AG08395 (cell line): ENCODE measurements around the gene ARPP21.

Experiments used
- DNase-seq: peaks from one replicate; pipeline ENCODE4 v3.0.0; 2012; ENCODE audit warnings: mixed read lengths, low spot score

ARPP21 gene

GRCh38 chr3:35641920-35642527, 2.7 kb downstream of the ARPP21 start:
- no peak for DNase-seq

DNA sequence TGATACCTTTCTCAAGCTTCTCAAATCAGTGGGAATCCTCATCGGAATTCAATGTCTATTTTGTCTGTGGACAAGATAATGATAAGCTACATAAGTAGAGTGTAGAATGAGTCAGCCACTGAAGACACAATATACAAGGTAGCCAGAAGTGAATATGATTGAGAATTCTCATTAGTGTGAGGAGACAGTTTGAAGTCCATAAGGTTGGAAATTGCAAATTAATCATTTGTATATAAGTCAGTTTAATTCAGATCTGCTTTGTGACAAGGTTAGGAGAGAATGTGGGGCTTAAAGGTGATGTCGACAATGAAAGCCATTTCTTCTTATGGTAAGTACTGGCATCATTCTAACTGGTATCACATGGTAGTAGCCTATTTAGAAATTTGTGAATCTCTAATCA, 4.2 kb downstream of the ARPP21 start:
- no peak for DNase-seq

DNA sequence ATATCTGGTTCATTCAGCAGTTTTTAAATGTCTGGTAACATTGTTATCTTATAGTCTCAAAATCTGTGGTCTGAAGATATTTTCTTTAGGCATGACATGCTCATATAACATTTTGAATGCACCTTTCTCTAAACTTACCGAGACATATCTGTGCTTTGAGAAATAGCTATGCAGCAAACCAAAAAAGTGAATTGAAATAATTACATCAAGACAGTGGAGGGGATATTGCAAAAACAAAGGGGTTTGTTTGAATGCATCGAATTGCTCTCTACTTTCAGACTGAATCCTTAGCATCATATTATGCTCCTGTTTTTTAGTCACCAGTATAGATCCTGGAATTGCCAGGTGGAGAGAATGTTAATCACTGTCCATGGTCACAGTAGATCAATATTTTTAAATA, 5.1 kb downstream of the ARPP21 start:
- DNase-seq, result no peak

DNA sequence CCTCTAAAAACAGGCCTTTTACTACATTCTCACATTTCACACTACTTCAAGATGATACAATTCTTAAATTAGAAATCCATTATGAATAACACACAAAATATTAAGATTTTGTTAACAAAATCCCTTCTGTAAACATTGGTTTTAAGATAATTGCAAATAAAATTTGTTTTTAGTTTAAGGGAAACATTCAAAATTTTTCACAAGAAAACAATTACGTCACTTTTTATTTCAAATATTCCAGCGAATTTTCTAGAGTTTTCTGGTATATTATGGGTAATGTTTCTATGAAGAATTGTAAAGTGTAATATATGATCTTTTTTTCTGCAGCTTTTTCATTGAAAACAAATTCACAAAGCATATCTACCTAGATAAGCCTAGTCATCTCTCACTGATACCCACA, 5.9 kb downstream of the ARPP21 start:
- no peak for DNase-seq

GRCh38 chr3:35646081-35646480, 6.8 kb downstream of the ARPP21 start:
- DNase-seq, result no peak

GRCh38 chr3:35647461-35647860, 8.1 kb downstream of the ARPP21 start:
- no peak for DNase-seq

- no peak for DNase-seq
These were observed 9.0 kb downstream of the ARPP21 start for GRCh38 chr3:35648347-35648746.

GRCh38 chr3:35649405-35649804, 10.1 kb downstream of the ARPP21 start:
- no peak for DNase-seq

DNA sequence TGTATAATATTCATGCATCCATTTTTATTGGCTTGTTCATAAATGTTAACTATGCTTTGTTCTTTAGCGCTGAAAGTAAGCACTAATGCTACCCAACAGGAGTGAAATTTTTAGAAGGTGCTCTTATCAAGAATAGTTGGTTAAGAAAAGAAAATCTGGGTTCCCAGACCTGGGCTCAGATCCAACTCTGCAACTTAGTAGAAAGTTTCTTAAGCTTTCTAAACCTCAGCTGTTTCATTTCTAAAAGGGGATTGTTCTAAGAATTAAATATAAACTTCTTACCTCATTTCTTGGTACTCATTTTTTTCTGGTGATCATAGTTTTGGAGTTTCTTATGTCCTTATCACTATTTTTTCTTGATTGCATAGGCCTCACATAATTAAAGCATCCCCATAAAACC, 12.1 kb downstream of the ARPP21 start:
- no peak for DNase-seq

DNA sequence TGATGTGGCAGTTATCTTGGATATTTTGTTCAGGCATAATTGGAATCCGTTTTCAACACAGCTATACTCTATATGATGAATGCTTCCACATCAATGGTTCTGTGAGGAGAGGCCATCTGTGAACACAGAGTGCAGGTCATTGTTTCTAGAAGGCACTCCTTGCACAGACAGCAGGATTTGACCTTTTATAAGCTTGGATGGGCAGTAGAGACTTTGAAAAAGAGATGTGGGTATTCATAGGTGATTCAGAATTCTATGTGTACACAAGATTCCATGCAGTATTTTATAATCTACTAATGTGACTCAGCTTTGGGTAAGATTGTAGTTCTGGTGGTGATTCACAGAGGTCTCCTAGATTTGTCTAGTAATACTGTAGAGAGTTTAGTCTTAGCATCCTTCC, 12.5 kb downstream of the ARPP21 start:
- no peak for DNase-seq

- DNase-seq, result no peak
These were observed 14.0 kb downstream of the ARPP21 start for GRCh38 chr3:35653347-35653746.

GRCh38 chr3:35654476-35654875, 15.2 kb downstream of the ARPP21 start:
- DNase-seq, result no peak

DNA sequence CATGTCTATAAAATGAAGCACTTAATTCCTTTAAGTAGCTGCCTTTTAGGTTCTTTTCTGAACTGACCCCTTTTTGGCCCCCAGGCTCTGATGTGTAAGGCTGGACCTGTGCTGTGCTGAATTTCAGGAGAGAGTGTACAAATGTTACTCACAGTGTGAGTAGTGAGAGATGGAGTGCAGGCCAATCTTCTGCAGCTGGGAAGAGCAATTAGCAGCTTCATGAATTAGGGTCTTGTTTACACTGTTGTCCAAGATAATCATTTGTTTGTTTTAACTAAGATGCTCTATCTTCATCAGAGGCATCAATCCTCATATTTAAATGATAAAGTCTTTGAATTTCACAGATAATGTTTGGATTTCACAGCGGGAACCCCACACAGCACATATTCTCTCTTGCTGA, 19.4 kb downstream of the ARPP21 start:
- no peak for DNase-seq

DNA sequence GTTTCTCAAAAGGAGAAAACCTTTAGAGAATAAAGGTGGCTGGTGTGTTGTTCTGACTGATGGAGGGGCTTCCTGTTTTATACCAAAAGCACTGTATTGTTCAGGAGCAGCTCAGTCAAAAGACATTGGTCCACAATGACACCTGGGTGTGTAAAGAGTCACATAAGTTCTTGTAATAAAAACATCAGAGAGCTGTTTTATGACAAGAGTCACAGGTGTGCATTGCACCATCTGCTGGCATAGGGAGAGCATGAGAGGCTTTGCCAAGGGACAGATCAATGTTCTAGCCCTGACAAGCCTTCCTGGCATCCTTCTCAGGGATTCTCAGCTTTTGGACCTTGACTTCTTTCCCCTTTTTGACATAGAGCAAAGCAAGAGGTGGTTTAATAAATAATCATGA, 20.4 kb downstream of the ARPP21 start:
- DNase-seq, result no peak

GRCh38 chr3:35663471-35663870, 24.1 kb downstream of the ARPP21 start:
- no peak for DNase-seq

GRCh38 chr3:35664460-35664919, 25.2 kb downstream of the ARPP21 start:
- no peak for DNase-seq

GRCh38 chr3:35665390-35666055, 26.2 kb downstream of the ARPP21 start:
- DNase-seq, result no peak

- no peak for DNase-seq
These were observed 27.6 kb downstream of the ARPP21 start for GRCh38 chr3:35666888-35667287.

GRCh38 chr3:35670408-35670965, 31.2 kb downstream of the ARPP21 start:
- DNase-seq, result no peak

DNA sequence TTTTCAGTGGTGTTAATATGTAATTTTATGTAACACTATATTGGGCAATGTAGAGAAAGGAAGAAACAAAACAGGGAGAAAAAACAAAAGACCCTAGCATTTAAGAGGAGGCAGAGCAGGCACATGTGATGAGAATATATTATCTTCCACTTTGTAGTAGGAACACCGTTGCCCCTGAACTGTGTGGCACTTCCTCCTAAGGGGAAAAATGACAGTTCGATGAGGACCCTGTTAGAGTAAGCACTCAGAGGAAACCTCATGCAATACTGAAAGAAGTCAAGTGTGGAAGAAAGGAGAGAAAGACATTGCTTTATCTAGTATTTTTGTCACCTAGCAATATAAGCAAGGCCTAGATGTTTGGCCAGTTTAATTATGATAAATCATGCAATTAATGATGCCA, 32.2 kb downstream of the ARPP21 start:
- DNase-seq, result no peak

DNA sequence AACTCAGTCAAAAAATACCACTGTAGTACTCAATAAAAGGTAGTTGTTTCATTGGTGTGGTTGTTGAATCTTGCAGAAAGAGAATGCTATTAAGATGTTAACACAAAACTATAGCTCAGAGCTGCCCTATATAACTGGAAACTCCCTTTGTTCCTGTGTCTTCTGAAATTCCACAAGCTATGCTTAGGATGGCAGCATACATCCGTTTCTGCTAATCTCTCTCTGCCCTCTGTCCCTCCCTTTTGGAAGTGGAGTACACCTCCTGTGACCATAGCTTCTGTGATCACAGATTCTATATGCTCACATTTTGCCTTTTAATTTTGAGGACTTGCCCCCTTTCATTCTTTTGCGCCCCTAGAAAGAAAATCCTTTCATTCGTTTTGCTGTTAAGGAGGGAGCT, 33.7 kb downstream of the ARPP21 start:
- DNase-seq, result no peak

GRCh38 chr3:35674451-35675109, 35.3 kb downstream of the ARPP21 start:
- DNase-seq, result no peak

- no peak for DNase-seq
These were observed 35.9 kb downstream of the ARPP21 start for GRCh38 chr3:35675206-35675605.
